Kidney epithelial cell (primary cell): ENCODE results near the gene MOB1A. TPM values are rescaled to one million over a fixed set of nuclear protein-coding genes. Genes with fewer than 3 reads are reported as not detected.

Experiments used
- DNase-seq: peaks from one replicate; pipeline ENCODE4 v3.0.0-alpha.2; 2010; ENCODE audit warnings: low read depth
- H3K27me3 ChIP-seq: 2 replicates; pipeline ENCODE4 v1.6.0; 2011; ENCODE audit warnings: low read length; ENCODE audit not compliant: control insufficient read depth, insufficient read depth
- H3K36me3 ChIP-seq: 2 replicates; pipeline ENCODE4 v1.5.1; 2011; ENCODE audit warnings: low read length; ENCODE audit not compliant: control insufficient read depth, insufficient read depth
- H3K4me3 ChIP-seq: 2 replicates; pipeline ENCODE4 v1.5.1; 2011; ENCODE audit warnings: low read depth, mild to moderate bottlenecking, control low read depth, low read length
- CTCF ChIP-seq: IDR thresholded peaks from 2 replicates; pipeline ENCODE4 v1.5.1; 2011; ENCODE audit warnings: mild to moderate bottlenecking, moderate library complexity, low read length, control low read depth, inconsistent platforms; ENCODE audit not compliant: insufficient read depth, poor library complexity, severe bottlenecking
- total RNA-seq: library from RNA; depleted of rRNA; stranded (reverse); fragments of >200 nt; gene quantifications from 2 replicates; pipeline ENCODE4 v1.2.3, GENCODE V29; 2015

The MOB1A gene
- total RNA-seq, 1 donor from 2014 or later = 120 TPM

GRCh38 chr2:74105413-74105812, 73.3 kb downstream of the MOB1A start:
- no peaks in the 10 kb centered on the region for H3K27me3 ChIP-seq
- no peak for DNase-seq
- no peak overlapping the region for H3K4me3 ChIP-seq
- no peak for TF ChIP-seq CTCF
- no peaks in the 10 kb centered on the region for H3K36me3 ChIP-seq

GRCh38 chr2:74104839-74105238, 73.8 kb downstream of the MOB1A start:
- Histone ChIP-seq H3K27me3 (no peaks in the 10 kb centered on the region), H3K36me3 (no peaks in the 10 kb centered on the region), H3K4me3 (no peak overlapping the region)
- DNase-seq = no peak
- TF ChIP-seq CTCF = no peak

- TF ChIP-seq CTCF = no peak
- Histone ChIP-seq H3K27me3 (no peaks in the 10 kb centered on the region), H3K4me3 (no peak overlapping the region), H3K36me3 (no peaks in the 10 kb centered on the region)
- no peak for DNase-seq
Observed at GRCh38 chr2:74103763-74104162, 74.9 kb downstream of the MOB1A start.

Other genes with a start within 250 kb of the MOB1A start
- 11.0 and 13.7 TPM in 2 replicates for gene TET3, start 194.0 kb downstream of the MOB1A start, total RNA-seq
- 62.0 and 78.8 TPM in 2 replicates for gene BOLA3, start 31.0 kb downstream of the MOB1A start, total RNA-seq
- gene MTHFD2, start 19.7 kb upstream of the MOB1A start, total RNA-seq = 157 and 173 TPM in 2 replicates
- gene SLC4A5, start 164.5 kb upstream of the MOB1A start, total RNA-seq = 1.2 and 1.8 TPM in 2 replicates
- gene DCTN1, start 201.4 kb upstream of the MOB1A start, total RNA-seq = 124 and 129 TPM in 2 replicates
- 3.0 and 4.3 TPM in 2 replicates for gene C2orf81, start 242.7 kb upstream of the MOB1A start, total RNA-seq
- gene WDR54, start 242.9 kb upstream of the MOB1A start, total RNA-seq = 24.6 and 28.0 TPM in 2 replicates